HUES48 (cell line): ENCODE results near the gene CST6.
A peak's percentile ranks its signal among the peaks of the same experiment; 100 is the strongest.

Source experiments
- H3K27ac ChIP-seq: one replicate; pipeline ENCODE4 v1.7.0; 2013; ENCODE audit warnings: low read depth, low read length, inconsistent platforms
- H3K27me3 ChIP-seq: 2 replicates; pipeline ENCODE4 v1.6.1; 2013; ENCODE audit warnings: mild to moderate bottlenecking, low read length; ENCODE audit not compliant: control insufficient read depth, insufficient read depth
- H3K36me3 ChIP-seq: 2 replicates; pipeline ENCODE4 v1.6.1; 2013; ENCODE audit warnings: low read length; ENCODE audit not compliant: control insufficient read depth, insufficient read depth
- H3K4me1 ChIP-seq: 2 replicates; pipeline ENCODE4 v1.6.1; 2013; ENCODE audit warnings: mild to moderate bottlenecking, low read length; ENCODE audit not compliant: control insufficient read depth, insufficient read depth
- H3K4me3 ChIP-seq: 2 replicates; pipeline ENCODE4 v1.5.1; 2013; ENCODE audit warnings: mild to moderate bottlenecking, low read depth, low read length
- H3K9ac ChIP-seq: 2 replicates; pipeline ENCODE4 v1.6.1; 2013; ENCODE audit warnings: mild to moderate bottlenecking, low read depth, low read length, moderate library complexity
- H3K9me3 ChIP-seq: 2 replicates; pipeline ENCODE4 v1.6.1; 2013; ENCODE audit warnings: low read length; ENCODE audit not compliant: control insufficient read depth, insufficient read depth

Gene CST6

GRCh38 chr11:66037327-66037726 lies 25.5 kb downstream of the CST6 start:
- H3K9me3 ChIP-seq = peaks cover 5% of the 10 kb centered on the region; the same call in 1 of the 2 replicates

GRCh38 chr11:66039765-66040164 lies 28.0 kb downstream of the CST6 start:
- H3K9ac ChIP-seq = no peak overlapping the region
- peaks cover 28% of the 10 kb centered on the region for H3K36me3 ChIP-seq
- peaks cover 5% of the 10 kb centered on the region; the same call in 1 of the 2 replicates for H3K9me3 ChIP-seq
- H3K4me1 ChIP-seq = 0 out of 2 replicates have a peak, but pooled peaks cover under 1% of the 10 kb centered on the region
- no peaks in the 10 kb centered on the region for H3K27me3 ChIP-seq
- no peak overlapping the region for H3K4me3 ChIP-seq
- no peak overlapping the region for H3K27ac ChIP-seq

More at GRCh38 chr11:66037327-66037726, 25.5 kb downstream of the CST6 start:
- no peak overlapping the region for H3K9ac ChIP-seq
- no peak overlapping the region for H3K27ac ChIP-seq
- H3K4me3 ChIP-seq = no peak overlapping the region
- H3K4me1 ChIP-seq = no peaks in the 10 kb centered on the region
- no peaks in the 10 kb centered on the region for H3K27me3 ChIP-seq
- peaks cover 11% of the 10 kb centered on the region; the same call in 1 of the 2 replicates for H3K36me3 ChIP-seq

- Histone ChIP-seq H3K27ac (no peak overlapping the region), H3K4me1 (0 out of 2 replicates have a peak, but pooled peaks cover 8% of the 10 kb centered on the region), H3K36me3 (peaks cover 31% of the 10 kb centered on the region), H3K9me3 (peaks cover under 1% of the 10 kb centered on the region; the same call in 1 of the 2 replicates), H3K4me3 (no peak overlapping the region), H3K27me3 (no peaks in the 10 kb centered on the region), H3K9ac (no peak overlapping the region)
Measured at GRCh38 chr11:66042227-66042995, 30.6 kb downstream of the CST6 start.

- Histone ChIP-seq H3K4me3 (no peak overlapping the region), H3K27me3 (no peaks in the 10 kb centered on the region), H3K36me3 (peaks cover 31% of the 10 kb centered on the region), H3K9ac (no peak overlapping the region), H3K9me3 (no peaks in the 10 kb centered on the region), H3K4me1 (0 out of 2 replicates have a peak, but pooled peaks cover 8% of the 10 kb centered on the region), H3K27ac (no peak overlapping the region)
Measured at GRCh38 chr11:66042996-66043906, 31.4 kb downstream of the CST6 start.

GRCh38 chr11:66044757-66045156 lies 32.9 kb downstream of the CST6 start:
- H3K27ac ChIP-seq = no peak overlapping the region
- H3K27me3 ChIP-seq = no peaks in the 10 kb centered on the region
- no peak overlapping the region for H3K4me3 ChIP-seq
- no peaks in the 10 kb centered on the region for H3K9me3 ChIP-seq
- peaks cover 31% of the 10 kb centered on the region for H3K36me3 ChIP-seq
- 0 out of 2 replicates have a peak, but pooled peaks cover 12% of the 10 kb centered on the region for H3K4me1 ChIP-seq
- no peak overlapping the region for H3K9ac ChIP-seq

GRCh38 chr11:66045177-66045639 lies 33.4 kb downstream of the CST6 start:
- Histone ChIP-seq H3K27ac (no peak overlapping the region), H3K27me3 (no peaks in the 10 kb centered on the region), H3K9me3 (no peaks in the 10 kb centered on the region), H3K4me1 (0 out of 2 replicates have a peak, but pooled peaks cover 12% of the 10 kb centered on the region), H3K4me3 (no peak overlapping the region), H3K9ac (no peak overlapping the region), H3K36me3 (peaks cover 31% of the 10 kb centered on the region)

GRCh38 chr11:66046901-66047300 lies 35.1 kb downstream of the CST6 start:
- H3K9ac ChIP-seq = no peak overlapping the region
- no peaks in the 10 kb centered on the region for H3K9me3 ChIP-seq
- H3K4me3 ChIP-seq = no peak overlapping the region
- no peaks in the 10 kb centered on the region for H3K27me3 ChIP-seq
- peaks cover 24% of the 10 kb centered on the region for H3K36me3 ChIP-seq
- H3K4me1 ChIP-seq = peaks cover 23% of the 10 kb centered on the region
- H3K27ac ChIP-seq = no peak overlapping the region

- H3K27ac ChIP-seq = no peak overlapping the region
- no peaks in the 10 kb centered on the region for H3K27me3 ChIP-seq
- H3K36me3 ChIP-seq = peaks cover 20% of the 10 kb centered on the region
- peaks cover 23% of the 10 kb centered on the region for H3K4me1 ChIP-seq
- H3K4me3 ChIP-seq = peak overlapping the region; percentile 74
- H3K9me3 ChIP-seq = no peaks in the 10 kb centered on the region
- H3K9ac ChIP-seq = no peak overlapping the region
Measured at GRCh38 chr11:66047541-66048365, 35.9 kb downstream of the CST6 start.

- H3K27ac ChIP-seq = peak within 1 kb of the TSS; percentile 15
- H3K9ac ChIP-seq = no peak within 1 kb of the TSS
- peak within 1 kb of the TSS; percentile 74 for H3K4me3 ChIP-seq
Measured at GRCh38 chr11:66048547-66049323, 36.9 kb downstream of the CST6 start, which contains the start of gene GAL3ST3. GAL3ST3 (minus strand) TSS chr11:66049161; CDS start chr11:66045415, 3,746 bp downstream.

More at GRCh38 chr11:66048547-66049323, 36.9 kb downstream of the CST6 start, which contains the start of gene GAL3ST3:
- Histone ChIP-seq H3K36me3 (peaks cover 22% of the 10 kb centered on the region), H3K27me3 (no peaks in the 10 kb centered on the region), H3K4me1 (peaks cover 27% of the 10 kb centered on the region), H3K9me3 (no peaks in the 10 kb centered on the region)
